Measurements from ENCODE around the gene NUDT1.

The NUDT1 gene

DNA sequence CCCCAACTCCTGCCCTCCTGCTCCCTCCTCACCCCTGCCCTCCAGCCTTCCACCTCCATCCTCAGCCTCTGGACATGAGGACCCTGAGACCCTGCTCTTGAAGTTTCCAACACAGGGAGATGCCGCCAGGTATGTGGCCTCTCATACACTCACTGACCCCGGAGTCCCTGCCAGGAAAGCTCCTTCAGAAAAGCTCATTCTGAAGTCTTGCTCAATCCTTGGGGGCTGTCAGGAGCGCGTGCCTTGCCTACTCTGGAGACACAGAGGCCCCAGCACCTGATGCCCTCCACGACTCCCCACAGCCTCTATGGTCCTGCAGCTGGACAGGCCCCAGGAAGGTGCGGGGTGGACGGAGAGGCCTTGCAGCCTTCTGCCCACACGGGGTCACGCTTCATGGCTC lies 11.0 kb downstream of the NUDT1 start:
- no peak for TF ChIP-seq GABPA (IDR thresholded peaks at IDR 0.05; ENCODE audit: low read depth)
- TF ChIP-seq POLR2AphosphoS5 (IDR thresholded peaks at IDR 0.05; ENCODE audit: low read depth), result no peak
- TF ChIP-seq, protein P1, sequence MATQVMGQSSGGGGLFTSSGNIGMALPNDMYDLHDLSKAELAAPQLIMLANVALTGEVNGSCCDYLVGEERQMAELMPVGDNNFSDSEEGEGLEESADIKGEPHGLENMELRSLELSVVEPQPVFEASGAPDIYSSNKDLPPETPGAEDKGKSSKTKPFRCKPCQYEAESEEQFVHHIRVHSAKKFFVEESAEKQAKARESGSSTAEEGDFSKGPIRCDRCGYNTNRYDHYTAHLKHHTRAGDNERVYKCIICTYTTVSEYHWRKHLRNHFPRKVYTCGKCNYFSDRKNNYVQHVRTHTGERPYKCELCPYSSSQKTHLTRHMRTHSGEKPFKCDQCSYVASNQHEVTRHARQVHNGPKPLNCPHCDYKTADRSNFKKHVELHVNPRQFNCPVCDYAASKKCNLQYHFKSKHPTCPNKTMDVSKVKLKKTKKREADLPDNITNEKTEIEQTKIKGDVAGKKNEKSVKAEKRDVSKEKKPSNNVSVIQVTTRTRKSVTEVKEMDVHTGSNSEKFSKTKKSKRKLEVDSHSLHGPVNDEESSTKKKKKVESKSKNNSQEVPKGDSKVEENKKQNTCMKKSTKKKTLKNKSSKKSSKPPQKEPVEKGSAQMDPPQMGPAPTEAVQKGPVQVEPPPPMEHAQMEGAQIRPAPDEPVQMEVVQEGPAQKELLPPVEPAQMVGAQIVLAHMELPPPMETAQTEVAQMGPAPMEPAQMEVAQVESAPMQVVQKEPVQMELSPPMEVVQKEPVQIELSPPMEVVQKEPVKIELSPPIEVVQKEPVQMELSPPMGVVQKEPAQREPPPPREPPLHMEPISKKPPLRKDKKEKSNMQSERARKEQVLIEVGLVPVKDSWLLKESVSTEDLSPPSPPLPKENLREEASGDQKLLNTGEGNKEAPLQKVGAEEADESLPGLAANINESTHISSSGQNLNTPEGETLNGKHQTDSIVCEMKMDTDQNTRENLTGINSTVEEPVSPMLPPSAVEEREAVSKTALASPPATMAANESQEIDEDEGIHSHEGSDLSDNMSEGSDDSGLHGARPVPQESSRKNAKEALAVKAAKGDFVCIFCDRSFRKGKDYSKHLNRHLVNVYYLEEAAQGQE (IDR thresholded peaks at IDR 0.05; ENCODE audit: insufficient replicate concordance, low read depth), result no peak
- TF ChIP-seq, protein P2, sequence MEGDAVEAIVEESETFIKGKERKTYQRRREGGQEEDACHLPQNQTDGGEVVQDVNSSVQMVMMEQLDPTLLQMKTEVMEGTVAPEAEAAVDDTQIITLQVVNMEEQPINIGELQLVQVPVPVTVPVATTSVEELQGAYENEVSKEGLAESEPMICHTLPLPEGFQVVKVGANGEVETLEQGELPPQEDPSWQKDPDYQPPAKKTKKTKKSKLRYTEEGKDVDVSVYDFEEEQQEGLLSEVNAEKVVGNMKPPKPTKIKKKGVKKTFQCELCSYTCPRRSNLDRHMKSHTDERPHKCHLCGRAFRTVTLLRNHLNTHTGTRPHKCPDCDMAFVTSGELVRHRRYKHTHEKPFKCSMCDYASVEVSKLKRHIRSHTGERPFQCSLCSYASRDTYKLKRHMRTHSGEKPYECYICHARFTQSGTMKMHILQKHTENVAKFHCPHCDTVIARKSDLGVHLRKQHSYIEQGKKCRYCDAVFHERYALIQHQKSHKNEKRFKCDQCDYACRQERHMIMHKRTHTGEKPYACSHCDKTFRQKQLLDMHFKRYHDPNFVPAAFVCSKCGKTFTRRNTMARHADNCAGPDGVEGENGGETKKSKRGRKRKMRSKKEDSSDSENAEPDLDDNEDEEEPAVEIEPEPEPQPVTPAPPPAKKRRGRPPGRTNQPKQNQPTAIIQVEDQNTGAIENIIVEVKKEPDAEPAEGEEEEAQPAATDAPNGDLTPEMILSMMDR (IDR thresholded peaks at IDR 0.05; ENCODE audit: insufficient read depth, low read length), result no peak
- no peak for TF ChIP-seq SPI1 (IDR thresholded peaks at IDR 0.05; ENCODE audit: borderline replicate concordance, low read depth)
- Histone ChIP-seq H3K27ac (replicated peaks) (no peak overlapping the region), H3K4me3 (replicated peaks; ENCODE audit: insufficient read depth, low read length) (no peak overlapping the region), H3K27me3 (ENCODE audit: insufficient read depth, poor library complexity, severe bottlenecking) (no peaks in the 10 kb centered on the region)
- DNase-seq (ENCODE audit: low read depth in 1 of 2, low spot score in 1 of 2), result no peak

DNA sequence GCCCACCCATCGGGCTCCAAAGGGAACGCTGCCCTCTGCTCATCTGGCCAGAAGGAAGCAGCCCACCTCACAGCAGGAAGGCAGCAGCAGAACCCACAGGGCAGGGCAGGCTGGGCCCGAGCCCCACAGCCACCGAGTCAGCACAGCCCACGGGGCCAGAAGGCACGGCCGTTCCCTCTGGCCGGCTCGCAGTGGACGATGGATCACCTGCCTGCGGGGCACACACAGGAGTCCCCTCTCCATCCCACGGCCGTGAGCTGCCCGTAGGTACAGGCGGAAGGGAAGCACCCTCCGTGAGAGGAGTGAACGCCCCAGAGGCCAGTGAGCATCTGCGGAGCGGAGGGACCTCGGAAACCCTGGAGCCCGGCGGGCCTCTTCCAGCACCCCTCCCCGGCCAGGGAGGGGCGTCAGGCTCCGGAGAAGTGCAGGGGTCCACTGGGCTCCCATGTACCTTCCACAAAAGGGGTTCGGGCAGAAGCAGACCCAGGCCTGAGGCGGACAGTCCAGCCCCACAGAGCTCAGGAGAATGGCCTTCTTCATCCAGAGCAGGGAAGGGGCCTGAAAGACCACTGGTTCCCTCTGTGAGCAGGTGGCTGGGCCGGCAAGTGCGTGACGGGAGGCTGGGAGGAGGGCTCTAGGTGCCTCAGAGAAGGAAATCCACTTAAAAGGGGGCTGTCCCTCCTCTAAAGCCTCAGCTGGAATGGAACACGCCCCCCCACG lies 11.7 kb downstream of the NUDT1 start:
- TF ChIP-seq POLR2AphosphoS5 (IDR thresholded peaks at IDR 0.05; ENCODE audit: low read depth) (no peak), SPI1 (IDR thresholded peaks at IDR 0.05; ENCODE audit: borderline replicate concordance, low read depth) (no peak), GABPA (IDR thresholded peaks at IDR 0.05; ENCODE audit: low read depth) (no peak)
- TF ChIP-seq, protein P1 (IDR thresholded peaks at IDR 0.05; ENCODE audit: insufficient replicate concordance, low read depth), result no peak
- TF ChIP-seq, protein P2 (IDR thresholded peaks at IDR 0.05; ENCODE audit: insufficient read depth, low read length), result no peak
- no peak for DNase-seq (ENCODE audit: low read depth in 1 of 2, low spot score in 1 of 2)
- Histone ChIP-seq H3K27ac (replicated peaks) (no peak overlapping the region), H3K27me3 (ENCODE audit: insufficient read depth, poor library complexity, severe bottlenecking) (no peaks in the 10 kb centered on the region), H3K4me3 (replicated peaks; ENCODE audit: insufficient read depth, low read length) (no peak overlapping the region)

DNA sequence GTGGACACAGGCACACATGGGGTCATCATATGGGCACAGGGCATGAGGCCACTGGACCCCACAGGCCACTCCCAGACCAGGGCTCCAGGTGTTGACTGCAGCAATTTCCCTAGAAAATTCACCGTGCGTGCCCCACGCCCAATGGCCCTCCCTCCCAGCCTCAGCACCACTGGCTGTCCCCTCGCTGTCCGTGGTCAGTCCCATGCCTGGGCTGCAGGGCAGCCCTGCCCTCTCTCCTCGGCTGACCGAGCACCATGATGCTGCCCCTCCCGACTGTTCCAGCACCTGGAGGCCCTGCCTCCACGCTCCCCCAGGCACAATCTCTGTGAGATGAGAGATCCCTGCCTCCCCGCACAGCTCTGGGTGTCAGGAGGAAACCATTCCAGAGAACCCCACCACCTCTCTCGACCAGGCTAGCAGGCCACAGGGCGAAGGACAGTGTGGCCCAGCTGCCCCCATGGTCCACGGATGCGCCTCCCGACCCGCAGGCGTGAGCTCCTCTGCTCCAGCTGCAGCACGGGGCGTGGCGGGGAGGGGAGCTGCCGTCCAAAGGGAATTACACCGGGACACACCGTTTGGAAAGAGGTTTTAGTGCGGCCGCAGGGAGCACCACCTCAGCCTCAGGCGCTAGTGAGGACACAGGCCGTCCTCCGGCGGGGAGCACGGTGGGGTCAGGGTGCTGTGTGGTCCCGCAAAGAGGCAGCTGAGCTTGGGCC lies 12.6 kb downstream of the NUDT1 start:
- no peak for TF ChIP-seq POLR2AphosphoS5 (IDR thresholded peaks at IDR 0.05; ENCODE audit: low read depth)
- no peak for TF ChIP-seq GABPA (IDR thresholded peaks at IDR 0.05; ENCODE audit: low read depth)
- TF ChIP-seq, protein P1 (IDR thresholded peaks at IDR 0.05; ENCODE audit: insufficient replicate concordance, low read depth), result no peak
- TF ChIP-seq, protein P2 (IDR thresholded peaks at IDR 0.05; ENCODE audit: insufficient read depth, low read length), result no peak
- TF ChIP-seq SPI1 (IDR thresholded peaks at IDR 0.05; ENCODE audit: borderline replicate concordance, low read depth), result no peak

More for the DNA sequence above, 12.6 kb downstream of the NUDT1 start:
- Histone ChIP-seq H3K27ac (replicated peaks) (no peak overlapping the region), H3K4me3 (replicated peaks; ENCODE audit: insufficient read depth, low read length) (no peak overlapping the region), H3K27me3 (ENCODE audit: insufficient read depth, poor library complexity, severe bottlenecking) (no peaks in the 10 kb centered on the region)
- no peak for DNase-seq (ENCODE audit: low read depth in 1 of 2, low spot score in 1 of 2)
